Left renal cortex interstitium (tissue), 4 donors: ENCODE data around the gene RARRES2. TPM values are rescaled to one million over a fixed set of nuclear protein-coding genes. Genes with fewer than 3 reads are reported as not detected.

Experiments
- DNase-seq, 4 donors: peaks; one replicate each; pipeline ENCODE4 v3.0.0-alpha.2; 2013; ENCODE audit warnings: low read depth in 4 of 4, low spot score in 2 of 4, missing footprints in 1 of 4
- polyA plus RNA-seq, 4 donors: library from polyadenylated mRNA; unstranded; fragments of 120-200 nt; gene quantifications; one replicate each; pipeline ENCODE4 v1.2.1, GENCODE V29; 2013; ENCODE audit not compliant: insufficient read length in 4 of 4

The RARRES2 gene
- polyA plus RNA-seq, 4 donors: 46.3 to 91.8 (median 55.6) TPM

- no peak for DNase-seq
These were observed 22.4 kb upstream of the RARRES2 start for GRCh38 chr7:150363872-150364271.

- no peak for DNase-seq
These were observed 21.9 kb upstream of the RARRES2 start for GRCh38 chr7:150363370-150363769.

- no peak for DNase-seq
These were observed 20.6 kb upstream of the RARRES2 start for GRCh38 chr7:150361807-150362621.

GRCh38 chr7:150361402-150361801, 20.0 kb upstream of the RARRES2 start:
- DNase-seq: no peak

- DNase-seq: no peak
These were observed 19.1 kb upstream of the RARRES2 start for GRCh38 chr7:150360363-150361058.

GRCh38 chr7:150359622-150360362, 18.4 kb upstream of the RARRES2 start:
- no peak for DNase-seq

- DNase-seq: no peak
These were observed 17.7 kb upstream of the RARRES2 start for GRCh38 chr7:150358988-150359621.

GRCh38 chr7:150358433-150358832, 17.0 kb upstream of the RARRES2 start:
- no peak for DNase-seq

GRCh38 chr7:150357771-150358427, 16.5 kb upstream of the RARRES2 start:
- no peak for DNase-seq

- DNase-seq: no peak
These were observed 15.8 kb upstream of the RARRES2 start for GRCh38 chr7:150357270-150357669.

GRCh38 chr7:150356265-150356897, 15.0 kb upstream of the RARRES2 start:
- DNase-seq: no peak

- DNase-seq: no peak
These were observed 14.2 kb upstream of the RARRES2 start for GRCh38 chr7:150355666-150356059.

GRCh38 chr7:150351587-150352194, 10.3 kb upstream of the RARRES2 start:
- DNase-seq: no peak

- no peak for DNase-seq
These were observed 5.5 kb upstream of the RARRES2 start for GRCh38 chr7:150346922-150347321.

- DNase-seq: no peak
These were observed 3.6 kb upstream of the RARRES2 start for GRCh38 chr7:150345012-150345411.

GRCh38 chr7:150344299-150344698, 2.9 kb upstream of the RARRES2 start:
- DNase-seq: no peak

- DNase-seq: no peak
These were observed 1.8 kb upstream of the RARRES2 start for GRCh38 chr7:150343225-150343624.

GRCh38 chr7:150342121-150342408, 636 bp upstream of the RARRES2 start:
- DNase-seq: no peak

- no peak for DNase-seq
These were observed 560 bp downstream of the RARRES2 start for GRCh38 chr7:150340875-150341262.
